IMR-90 (cell line): ENCODE measurements around the gene COL23A1. TPM values are rescaled to one million over a fixed set of nuclear protein-coding genes. Genes with fewer than 3 reads are reported as not detected.

Experiments
- ATAC-seq: fragments of 200-7000 bp; cut with Tn5 transposase; 2 replicates; pipeline ENCODE4 v1.9.1; 2020; ENCODE audit warnings: low read depth, mild to moderate bottlenecking, moderate library complexity
- BruUV-seq: library from RNA; stranded (reverse); fragments of 400-500 nt; replicated peaks from 2 replicates; lab custom pipeline; 2021; lab: Mats Ljungman, UMichigan
- CTCF ChIA-PET: fragments of 300-600 bp; formaldehyde crosslinking; extraction: SDS; loops from one replicate; lab custom pipeline; 2021; ENCODE audit warnings: antibody characterized with exemption; lab: Yijun Ruan, JAX
- POLR2A ChIA-PET: fragments of 300-600 bp; sonication (Branson Sonifier 250); formaldehyde crosslinking; loops from one replicate; lab custom pipeline; 2022; ENCODE audit warnings: antibody characterized with exemption; ENCODE audit not compliant: unreplicated experiment; lab: Charles Lee
- DNase-seq: peaks from one replicate; pipeline ENCODE4 v3.0.0; 2013
- H2AFZ ChIP-seq: replicated peaks from 2 replicates; pipeline ENCODE3; 2013; ENCODE audit warnings: low read length, mild to moderate bottlenecking; ENCODE audit not compliant: poor library complexity
- H2AK5ac ChIP-seq: 2 replicates; pipeline ENCODE4 v1.6.1; 2013; ENCODE audit warnings: low read depth, low read length, inconsistent platforms
- H2AK9ac ChIP-seq: replicated peaks from 2 replicates; pipeline ENCODE3; 2013; ENCODE audit warnings: mild to moderate bottlenecking, low read depth, low read length, moderate library complexity; ENCODE audit not compliant: poor library complexity
- H2BK120ac ChIP-seq: 2 replicates; pipeline ENCODE4 v1.6.1; 2013; ENCODE audit warnings: low read depth, low read length, inconsistent platforms
- H2BK15ac ChIP-seq: 3 replicates; pipeline ENCODE4 v1.6.1; 2013; ENCODE audit warnings: low read depth, low read length, inconsistent platforms
- H2BK20ac ChIP-seq: 2 replicates; pipeline ENCODE4 v1.6.1; 2013; ENCODE audit warnings: low read depth, mild to moderate bottlenecking, inconsistent platforms, low read length, moderate library complexity
- H2BK5ac ChIP-seq: 2 replicates; pipeline ENCODE4 v1.6.1; 2013; ENCODE audit warnings: mild to moderate bottlenecking, low read depth, low read length, inconsistent platforms; ENCODE audit not compliant: poor library complexity, severe bottlenecking
- H3K14ac ChIP-seq: replicated peaks from 2 replicates; pipeline ENCODE4 v1.6.1; 2013; ENCODE audit warnings: low read depth, low read length, inconsistent platforms
- H3K18ac ChIP-seq: 2 replicates; pipeline ENCODE4 v1.6.1; 2013; ENCODE audit warnings: low read depth, low read length, control low read depth
- H3K23ac ChIP-seq: 2 replicates; pipeline ENCODE4 v1.6.1; 2013; ENCODE audit warnings: low read depth, low read length, inconsistent platforms
- H3K27ac ChIP-seq: 2 replicates; pipeline ENCODE4 v1.5.1; 2013; ENCODE audit warnings: mild to moderate bottlenecking, control low read depth, low read length; ENCODE audit not compliant: insufficient read depth
- H3K27me3 ChIP-seq: 2 replicates; pipeline ENCODE4 v1.6.1; 2013; ENCODE audit warnings: low read length; ENCODE audit not compliant: control insufficient read depth, insufficient read depth
- H3K36me3 ChIP-seq: 2 replicates; pipeline ENCODE4 v1.6.1; 2013; ENCODE audit warnings: low read length, mixed read lengths; ENCODE audit not compliant: control insufficient read depth, insufficient read depth
- H3K4ac ChIP-seq: 2 replicates; pipeline ENCODE4 v1.6.1; 2013; ENCODE audit warnings: low read depth, low read length, inconsistent platforms
- H3K4me1 ChIP-seq: 2 replicates; pipeline ENCODE4 v1.6.1; 2013; ENCODE audit warnings: low read length, mixed read lengths; ENCODE audit not compliant: control insufficient read depth, insufficient read depth
- H3K4me2 ChIP-seq: 2 replicates; pipeline ENCODE4 v1.6.1; 2013; ENCODE audit warnings: low read depth, mild to moderate bottlenecking, control low read depth, low read length, moderate library complexity
- H3K4me3 ChIP-seq: 2 replicates; pipeline ENCODE4 v1.5.1; 2013; ENCODE audit warnings: low read depth, mild to moderate bottlenecking, control low read depth, low read length, moderate library complexity; ENCODE audit not compliant: insufficient read depth
- H3K56ac ChIP-seq: 2 replicates; pipeline ENCODE4 v1.6.1; 2013; ENCODE audit warnings: low read length, inconsistent platforms; ENCODE audit not compliant: insufficient read depth; ENCODE audit errors: extremely low read depth
- H3K79me1 ChIP-seq, 2 experiments: 2 replicates each; pipeline ENCODE4 v1.6.1; 2013; ENCODE audit warnings: low read length in 2 of 2, inconsistent platforms in 1 of 2, low read depth in 1 of 2
- H3K9ac ChIP-seq: 2 replicates; pipeline ENCODE4 v1.6.1; 2013; ENCODE audit warnings: low read depth, low read length, control low read depth
- H3K9me1 ChIP-seq: 2 replicates; pipeline ENCODE4 v1.6.1; 2013; ENCODE audit warnings: low read length, inconsistent platforms; ENCODE audit not compliant: insufficient read depth
- H3K9me3 ChIP-seq: 2 replicates; pipeline ENCODE4 v1.6.1; 2013; ENCODE audit warnings: low read length; ENCODE audit not compliant: control insufficient read depth, insufficient read depth
- H4K20me1 ChIP-seq: 2 replicates; pipeline ENCODE4 v1.6.1; 2013; ENCODE audit warnings: low read length, inconsistent platforms; ENCODE audit not compliant: insufficient read depth
- H4K5ac ChIP-seq: 2 replicates; pipeline ENCODE4 v1.6.1; 2013; ENCODE audit warnings: mild to moderate bottlenecking, low read depth, low read length, control low read depth
- H4K8ac ChIP-seq, 2 experiments: 2 replicates each; pipeline ENCODE4 v1.6.1; 2013; ENCODE audit warnings: low read depth in 2 of 2, low read length in 2 of 2, control low read depth in 1 of 2, inconsistent platforms in 1 of 2
- H4K91ac ChIP-seq: 2 replicates; pipeline ENCODE4 v1.6.1; 2013; ENCODE audit warnings: low read depth, low read length, inconsistent platforms; ENCODE audit not compliant: insufficient read depth
- CHD1 ChIP-seq: IDR thresholded peaks from 2 replicates; pipeline ENCODE4 v1.6.1; 2012; ENCODE audit warnings: low read depth, low read length, improper control_type of control experiment
- FOS ChIP-seq: fragments of 150-350 bp; IDR thresholded peaks from 2 replicates; pipeline ENCODE4 v1.6.1; 2016; ENCODE audit warnings: low read depth, low read length
- MAFK ChIP-seq: IDR thresholded peaks from 2 replicates; pipeline ENCODE4 v1.6.1; 2012; ENCODE audit warnings: low read depth, low read length, improper control_type of control experiment
- MAZ ChIP-seq: IDR thresholded peaks from 2 replicates; pipeline ENCODE4 v1.6.1; 2012; ENCODE audit warnings: low read depth, mild to moderate bottlenecking, low read length, improper control_type of control experiment, moderate library complexity, borderline replicate concordance
- MXI1 ChIP-seq: IDR thresholded peaks from 2 replicates; pipeline ENCODE4 v1.6.1; 2012; ENCODE audit warnings: low read depth, mild to moderate bottlenecking, low read length, moderate library complexity, borderline replicate concordance
- POLR2A ChIP-seq: IDR thresholded peaks from 2 replicates; pipeline ENCODE4 v1.6.1; 2012; ENCODE audit warnings: mild to moderate bottlenecking, low read depth, low read length
- RFX5 ChIP-seq: IDR thresholded peaks from 2 replicates; pipeline ENCODE4 v1.8.0; 2012; ENCODE audit warnings: low read depth, mild to moderate bottlenecking, low read length, moderate library complexity
- dilution Hi-C: fragments of 300-500 bp; cut with HindIII; formaldehyde crosslinking; loops from one replicate; pipeline ENCODE4 v1.14.3; 2018; ENCODE audit warnings: low sequenced_read_pairs; ENCODE audit not compliant: unreplicated experiment
- in situ Hi-C: fragments of 300-500 bp; cut with MboI; formaldehyde crosslinking; loops from 3 replicates; pipeline ENCODE4 v1.14.3; 2019; ENCODE audit warnings: low sequenced_read_pairs, inconsistent platforms, mixed read lengths
- intact Hi-C: fragments of 100-400 bp; cut with micrococcal nuclease; formaldehyde crosslinking; loops from 2 replicates; pipeline ENCODE4 v1.10.0; 2022
- polyA plus RNA-seq, 3 experiments: library from polyadenylated mRNA; depleted of rRNA; stranded (reverse); fragments of >200 nt; gene quantifications; 2 replicates each; pipeline ENCODE4 v1.2.3, GENCODE V29; 2012; ENCODE audit warnings: low replicate concordance in 1 of 3
- total RNA-seq: library from RNA; depleted of rRNA; stranded (reverse); fragments of >200 nt; gene quantifications from 2 replicates; pipeline ENCODE4 v1.2.3, GENCODE V29; 2012
- TF ChIP-seq, protein P1 (sequence below): conservative IDR thresholded peaks from 2 replicates; pipeline ENCODE4 v1.5.1; 2012; ENCODE audit warnings: mild to moderate bottlenecking, low read depth, low read length, improper control_type of control experiment

Gene COL23A1
- total and polyA plus RNA-seq, 2 of the 4 experiments (the other 2 are of a cell fraction) = not detected

DNA sequence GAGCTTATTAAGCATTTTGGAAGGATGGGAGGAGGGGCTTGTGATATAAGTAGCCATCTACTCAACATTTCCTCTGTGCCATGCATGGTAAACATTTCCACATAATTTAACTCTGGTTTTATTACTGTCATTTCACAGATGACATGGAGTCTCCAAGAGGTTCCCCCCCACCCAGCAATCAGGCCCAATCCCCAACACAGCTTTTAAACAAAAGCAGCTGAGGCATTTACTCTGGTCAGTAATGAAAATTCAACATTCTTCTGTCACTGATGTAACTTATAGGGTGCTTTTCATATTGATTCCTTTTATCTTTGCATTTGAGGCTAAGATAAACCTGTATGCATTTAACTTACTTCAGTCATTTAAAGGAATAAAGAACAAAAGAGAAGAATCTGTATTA, 128.1 kb downstream of the COL23A1 start:
- Histone ChIP-seq H2BK5ac (no peak overlapping the region), H4K8ac (no peak overlapping the region), H4K5ac (no peak overlapping the region), H4K91ac (no peak overlapping the region), H3K4me2 (no peak overlapping the region), H4K20me1 (no peaks in the 10 kb centered on the region; the same call in 1 of the 2 replicates), H2AFZ (no peak overlapping the region), H3K18ac (no peak overlapping the region), H3K23ac (no peak overlapping the region), H2BK15ac (no peak overlapping the region), H3K4ac (no peak overlapping the region), H3K9me1 (no peaks in the 10 kb centered on the region), H2BK120ac (no peak overlapping the region), H3K27me3 (no peaks in the 10 kb centered on the region), H3K56ac (no peak overlapping the region), H2BK20ac (no peak overlapping the region), H3K79me1 (no peaks in the 10 kb centered on the region), H3K36me3 (no peaks in the 10 kb centered on the region), H2AK5ac (no peak overlapping the region), H3K9ac (no peak overlapping the region), H3K27ac (no peak overlapping the region), H3K14ac (no peak overlapping the region), H2AK9ac (no peak overlapping the region), H3K9me3 (0 out of 2 replicates have a peak, but pooled peaks cover 2% of the 10 kb centered on the region), H3K4me3 (no peak overlapping the region), H3K4me1 (no peaks in the 10 kb centered on the region)
- TF ChIP-seq MAFK (no peak), POLR2A (no peak), CHD1 (no peak), MXI1 (no peak), RFX5 (no peak), FOS (no peak), MAZ (no peak)
- TF ChIP-seq, protein P1, sequence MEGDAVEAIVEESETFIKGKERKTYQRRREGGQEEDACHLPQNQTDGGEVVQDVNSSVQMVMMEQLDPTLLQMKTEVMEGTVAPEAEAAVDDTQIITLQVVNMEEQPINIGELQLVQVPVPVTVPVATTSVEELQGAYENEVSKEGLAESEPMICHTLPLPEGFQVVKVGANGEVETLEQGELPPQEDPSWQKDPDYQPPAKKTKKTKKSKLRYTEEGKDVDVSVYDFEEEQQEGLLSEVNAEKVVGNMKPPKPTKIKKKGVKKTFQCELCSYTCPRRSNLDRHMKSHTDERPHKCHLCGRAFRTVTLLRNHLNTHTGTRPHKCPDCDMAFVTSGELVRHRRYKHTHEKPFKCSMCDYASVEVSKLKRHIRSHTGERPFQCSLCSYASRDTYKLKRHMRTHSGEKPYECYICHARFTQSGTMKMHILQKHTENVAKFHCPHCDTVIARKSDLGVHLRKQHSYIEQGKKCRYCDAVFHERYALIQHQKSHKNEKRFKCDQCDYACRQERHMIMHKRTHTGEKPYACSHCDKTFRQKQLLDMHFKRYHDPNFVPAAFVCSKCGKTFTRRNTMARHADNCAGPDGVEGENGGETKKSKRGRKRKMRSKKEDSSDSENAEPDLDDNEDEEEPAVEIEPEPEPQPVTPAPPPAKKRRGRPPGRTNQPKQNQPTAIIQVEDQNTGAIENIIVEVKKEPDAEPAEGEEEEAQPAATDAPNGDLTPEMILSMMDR = no peak
- in situ Hi-C loops (no loop called here), intact Hi-C loops (no loop called here), dilution Hi-C loops (no loop called here)
- POLR2A ChIA-PET = no interaction called here
- CTCF ChIA-PET = no interaction called here
- DNase-seq (no peak), ATAC-seq (no peak)
- BruUV-seq = no TSS peak
